ENCODE measurements around the gene HMOX1. TPM values are rescaled to one million over a fixed set of nuclear protein-coding genes. Genes with fewer than 3 reads are reported as not detected.

HMOX1 gene
- total and polyA plus RNA-seq, 2 of the 8 experiments (the other 6 are each of a cell fraction or from before 2014, with no cell fraction given) = 25.0 to 41.6 TPM

DNA sequence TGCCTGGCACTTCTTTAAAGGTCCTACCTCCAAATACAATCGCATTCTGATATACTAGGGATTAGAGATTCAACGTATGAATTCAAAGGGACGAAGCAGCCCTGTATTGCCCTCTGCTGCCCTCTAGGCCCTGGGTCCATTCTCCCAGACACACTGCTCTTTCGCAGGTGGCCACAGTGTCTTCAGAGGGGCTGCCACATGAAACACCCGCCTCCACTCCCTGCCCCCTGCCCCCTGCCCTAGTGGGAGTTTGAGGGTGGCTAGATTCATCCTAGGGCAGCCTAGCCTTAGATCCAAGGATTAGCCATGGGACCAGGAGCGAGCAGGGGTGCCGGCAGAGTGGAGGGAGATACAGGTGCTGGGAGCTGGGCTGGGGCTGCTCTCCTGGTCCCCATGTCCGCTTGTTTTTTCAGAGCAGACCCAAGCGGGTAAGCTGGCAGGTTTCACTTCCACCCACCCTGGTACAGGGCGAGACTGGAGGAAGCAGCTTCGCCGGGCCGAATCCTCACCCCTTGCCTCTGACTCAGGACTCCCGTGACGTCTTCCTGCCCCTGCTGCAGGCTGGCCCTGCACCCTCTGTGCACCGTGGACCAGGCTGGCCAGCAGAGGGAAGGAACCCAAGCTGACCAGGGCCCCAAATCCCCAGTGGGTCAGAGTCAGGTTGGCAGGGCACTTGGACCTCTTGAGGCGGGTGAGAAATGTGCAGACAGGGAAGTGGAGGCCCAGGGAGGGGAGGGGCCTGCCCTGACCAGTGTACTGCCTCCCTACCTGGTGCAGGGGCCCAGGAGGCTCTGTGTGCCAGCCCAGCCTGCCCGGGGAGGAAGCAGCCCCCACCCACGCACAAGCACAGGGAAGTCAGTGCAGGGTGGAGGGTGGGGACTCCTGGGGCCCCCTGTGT is 28.4 kb upstream of the HMOX1 start (continued):
- TF ChIP-seq, protein P1, sequence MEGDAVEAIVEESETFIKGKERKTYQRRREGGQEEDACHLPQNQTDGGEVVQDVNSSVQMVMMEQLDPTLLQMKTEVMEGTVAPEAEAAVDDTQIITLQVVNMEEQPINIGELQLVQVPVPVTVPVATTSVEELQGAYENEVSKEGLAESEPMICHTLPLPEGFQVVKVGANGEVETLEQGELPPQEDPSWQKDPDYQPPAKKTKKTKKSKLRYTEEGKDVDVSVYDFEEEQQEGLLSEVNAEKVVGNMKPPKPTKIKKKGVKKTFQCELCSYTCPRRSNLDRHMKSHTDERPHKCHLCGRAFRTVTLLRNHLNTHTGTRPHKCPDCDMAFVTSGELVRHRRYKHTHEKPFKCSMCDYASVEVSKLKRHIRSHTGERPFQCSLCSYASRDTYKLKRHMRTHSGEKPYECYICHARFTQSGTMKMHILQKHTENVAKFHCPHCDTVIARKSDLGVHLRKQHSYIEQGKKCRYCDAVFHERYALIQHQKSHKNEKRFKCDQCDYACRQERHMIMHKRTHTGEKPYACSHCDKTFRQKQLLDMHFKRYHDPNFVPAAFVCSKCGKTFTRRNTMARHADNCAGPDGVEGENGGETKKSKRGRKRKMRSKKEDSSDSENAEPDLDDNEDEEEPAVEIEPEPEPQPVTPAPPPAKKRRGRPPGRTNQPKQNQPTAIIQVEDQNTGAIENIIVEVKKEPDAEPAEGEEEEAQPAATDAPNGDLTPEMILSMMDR (IDR thresholded peaks at IDR 0.05; ENCODE audit: control extremely low read depth in 1 of 3, insufficient read depth in 1 of 3, low read depth in 1 of 3, low read length in 3 of 3) = peak; percentile 55 to 71 (median 65)
- TF ChIP-seq, protein P2, sequence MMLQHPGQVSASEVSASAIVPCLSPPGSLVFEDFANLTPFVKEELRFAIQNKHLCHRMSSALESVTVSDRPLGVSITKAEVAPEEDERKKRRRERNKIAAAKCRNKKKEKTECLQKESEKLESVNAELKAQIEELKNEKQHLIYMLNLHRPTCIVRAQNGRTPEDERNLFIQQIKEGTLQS (IDR thresholded peaks at IDR 0.05; ENCODE audit: insufficient read depth, low read depth, low read length) = no peak
- no peak for TF ChIP-seq RXRA (IDR thresholded peaks at IDR 0.05; ENCODE audit: insufficient read depth, low read depth, low read length)
- TF ChIP-seq TAF1 (IDR thresholded peaks at IDR 0.05; ENCODE audit: low read depth, low read length) = 0 out of 2 replicates have a peak, but pooled peaks have one; percentile 20
- peak; percentile 35 to 41 for TF ChIP-seq RAD21 (IDR thresholded peaks at IDR 0.05 in 1 of 2, conservative IDR thresholded peaks at IDR 0.05 in 1 of 2; ENCODE audit: low read depth in 2 of 2, low read length in 2 of 2)
- no peak for TF ChIP-seq BCL11A (IDR thresholded peaks at IDR 0.05; ENCODE audit: low read depth in 2 of 2, low read length in 2 of 2)
